Mucosa of stomach (tissue), 1 donor: ENCODE results near the gene NBEA.
"Not testable (repeated sequence)": the region's sequence is repeated elsewhere in the genome, so short reads cannot be mapped to it uniquely, and the experiment has no call there.

Source experiments
- H3K27me3 ChIP-seq: one replicate; pipeline ENCODE4 v1.7.0; 2013; ENCODE audit warnings: mild to moderate bottlenecking, low read length; ENCODE audit not compliant: control insufficient read depth, insufficient read depth
- H3K36me3 ChIP-seq: one replicate; pipeline ENCODE4 v1.7.0; 2013; ENCODE audit warnings: low read length; ENCODE audit not compliant: control insufficient read depth, insufficient read depth
- H3K4me1 ChIP-seq: one replicate; pipeline ENCODE4 v1.7.0; 2013; ENCODE audit warnings: mild to moderate bottlenecking, low read length; ENCODE audit not compliant: control insufficient read depth, insufficient read depth
- H3K4me3 ChIP-seq: one replicate; pipeline ENCODE4 v1.7.0; 2013; ENCODE audit warnings: low read length
- H3K9ac ChIP-seq: one replicate; pipeline ENCODE4 v1.7.0; 2013; ENCODE audit warnings: mild to moderate bottlenecking, low read length, moderate library complexity
- H3K9me3 ChIP-seq: one replicate; pipeline ENCODE4 v1.7.0; 2013; ENCODE audit warnings: mild to moderate bottlenecking, low read length, moderate library complexity; ENCODE audit not compliant: control insufficient read depth
- donor health status: Pancreatic carcinoma.

NBEA gene

DNA sequence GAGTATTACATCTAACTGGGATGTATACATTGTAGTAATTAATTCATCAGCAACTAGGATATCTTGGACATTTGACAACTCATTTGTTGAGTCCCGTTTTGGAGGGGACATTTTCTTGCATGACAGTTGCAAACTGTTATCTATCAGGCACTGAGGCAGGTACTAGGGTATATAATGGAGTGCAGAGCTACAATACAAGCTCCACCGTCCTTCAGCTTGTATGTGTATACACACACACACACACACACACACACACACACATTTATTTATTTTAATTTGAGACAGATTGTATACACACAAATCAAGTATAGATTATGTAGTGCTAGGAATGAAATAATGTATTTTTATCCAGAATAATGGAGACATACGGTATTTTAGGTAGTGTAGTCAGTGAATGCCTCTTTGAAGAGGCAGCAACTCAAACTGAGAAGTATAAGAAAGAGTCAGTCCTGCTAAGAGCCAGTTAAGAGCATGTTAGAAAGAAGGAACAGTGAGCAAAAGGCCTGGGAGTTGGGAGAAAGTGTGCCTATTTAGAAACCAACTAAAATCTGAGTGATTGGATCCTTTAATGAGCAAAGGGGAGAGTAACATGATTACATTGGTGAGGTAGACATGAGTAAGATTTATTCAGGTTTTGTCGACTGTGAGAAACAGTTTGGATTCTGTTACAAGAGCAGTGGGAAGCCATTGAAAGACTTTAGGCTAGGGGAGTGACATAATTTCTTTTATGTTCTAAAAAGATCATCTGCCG lies 74.5 kb downstream of the NBEA start:
- Histone ChIP-seq H3K4me1 (no peaks in the 10 kb centered on the region), H3K9ac (no peak overlapping the region), H3K36me3 (no peaks in the 10 kb centered on the region), H3K9me3 (no peaks in the 10 kb centered on the region), H3K4me3 (no peak overlapping the region), H3K27me3 (no peaks in the 10 kb centered on the region)

DNA sequence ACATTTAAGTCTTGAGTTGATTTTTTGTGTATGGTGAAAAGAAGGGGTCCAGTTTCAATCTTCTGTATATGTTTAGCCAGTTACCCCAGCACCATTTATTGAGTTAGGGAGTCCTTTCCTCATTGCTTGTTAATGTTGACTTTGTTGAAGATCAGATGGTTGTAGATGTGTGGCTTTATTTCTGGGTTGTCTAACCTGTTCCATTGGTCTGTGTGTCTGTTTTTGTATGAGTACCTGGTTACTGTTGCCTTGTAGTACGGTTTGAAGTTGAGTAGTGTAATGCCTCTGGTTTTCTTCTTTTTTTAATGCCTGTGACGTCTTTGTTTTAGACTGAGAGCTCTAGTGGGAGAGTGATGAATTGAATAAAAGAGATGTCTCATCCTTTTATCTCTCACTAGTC lies 83.2 kb downstream of the NBEA start:
- Histone ChIP-seq H3K36me3 (no peaks in the 10 kb centered on the region), H3K4me1 (no peaks in the 10 kb centered on the region), H3K9me3 (no peaks in the 10 kb centered on the region), H3K27me3 (no peaks in the 10 kb centered on the region), H3K9ac (no peak overlapping the region), H3K4me3 (no peak overlapping the region)

DNA sequence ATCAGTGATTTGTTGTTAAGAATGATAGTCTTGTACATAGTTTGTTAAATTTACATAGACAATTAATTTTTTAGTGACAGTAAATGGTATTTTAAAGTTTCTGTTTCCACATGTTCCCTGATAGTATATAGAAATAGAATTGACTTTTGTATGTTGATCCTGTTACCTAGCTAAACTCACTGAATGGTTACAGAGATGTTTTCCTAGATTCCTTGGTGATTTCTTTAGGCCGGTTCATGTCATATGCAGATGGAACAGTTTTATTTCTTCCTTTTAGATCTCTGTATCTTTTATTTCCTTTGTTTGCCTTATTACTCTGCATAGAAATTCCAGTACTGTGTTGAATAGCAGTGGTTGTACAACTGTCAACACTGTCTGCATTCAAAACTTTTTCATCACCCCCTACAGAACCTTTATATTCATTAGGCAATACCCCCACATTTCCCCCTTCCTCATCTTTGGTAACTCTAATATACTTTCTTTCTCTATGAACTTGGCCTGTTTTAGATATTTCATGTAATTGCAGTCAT lies 86.3 kb downstream of the NBEA start:
- Histone ChIP-seq H3K36me3 (no peaks in the 10 kb centered on the region), H3K27me3 (no peaks in the 10 kb centered on the region), H3K4me1 (no peaks in the 10 kb centered on the region), H3K9ac (no peak overlapping the region), H3K9me3 (no peaks in the 10 kb centered on the region), H3K4me3 (no peak overlapping the region)

DNA sequence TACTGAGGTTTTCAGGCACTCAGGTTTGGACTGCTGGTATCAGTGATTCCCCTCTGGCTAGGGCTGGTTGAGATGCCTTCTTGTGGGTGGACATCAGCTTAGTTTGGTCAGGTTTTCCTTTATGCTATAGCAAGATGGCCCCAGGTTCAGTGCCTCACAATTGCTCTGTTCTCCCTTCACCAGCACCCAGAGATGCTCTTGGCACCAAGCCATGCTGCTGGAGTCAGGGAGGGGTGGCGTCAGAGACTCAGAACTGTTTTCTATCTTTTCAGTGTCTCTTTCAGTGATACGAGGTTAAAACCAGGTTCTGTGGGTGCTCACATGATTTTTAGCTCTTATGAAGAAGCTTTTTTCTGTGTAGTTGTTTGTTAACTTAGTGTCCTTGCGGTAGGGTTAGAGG lies 96.9 kb downstream of the NBEA start:
- Histone ChIP-seq H3K4me1 (no peaks in the 10 kb centered on the region), H3K9ac (no peak overlapping the region), H3K4me3 (no peak overlapping the region), H3K9me3 (no peaks in the 10 kb centered on the region), H3K27me3 (no peaks in the 10 kb centered on the region), H3K36me3 (no peaks in the 10 kb centered on the region)

DNA sequence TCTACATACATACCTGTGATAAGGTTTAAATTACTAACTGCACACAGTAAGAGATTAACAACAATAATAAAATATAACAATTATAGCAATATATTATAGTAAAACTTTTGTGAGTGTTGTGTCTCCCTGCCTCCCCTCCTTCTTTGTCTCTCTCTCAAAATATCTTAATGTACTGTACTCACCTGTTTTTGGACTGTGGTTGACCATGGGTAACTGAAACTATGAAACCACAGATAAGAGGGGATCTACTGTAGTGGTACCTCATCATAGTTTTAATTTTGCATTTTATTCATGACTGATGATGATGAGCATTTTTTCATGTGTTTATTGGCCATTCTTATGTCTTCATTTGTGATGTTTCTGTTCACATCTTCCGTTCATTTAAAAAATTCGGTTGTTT lies 104.5 kb downstream of the NBEA start:
- Histone ChIP-seq H3K36me3 (no peaks in the 10 kb centered on the region), H3K4me1 (no peaks in the 10 kb centered on the region), H3K9me3 (no peaks in the 10 kb centered on the region), H3K9ac (no peak overlapping the region), H3K4me3 (no peak overlapping the region), H3K27me3 (no peaks in the 10 kb centered on the region)

DNA sequence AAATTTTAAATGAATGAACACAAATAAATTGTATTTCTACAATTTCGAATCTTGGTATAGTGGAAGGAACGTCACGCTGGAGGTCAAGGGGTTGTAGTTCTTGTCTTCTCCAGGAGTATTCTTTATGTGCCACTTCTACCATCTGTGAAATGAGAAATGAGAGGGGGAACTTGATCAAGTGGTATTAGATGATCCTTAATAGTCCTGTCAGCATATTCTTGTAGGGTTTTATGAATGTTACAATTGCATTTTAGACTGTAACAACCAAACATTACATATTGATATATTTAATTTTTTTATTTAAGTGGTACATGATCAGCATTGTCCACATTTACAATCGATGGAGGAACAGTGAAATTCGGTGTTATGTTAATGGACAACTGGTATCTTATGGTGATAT lies 113.6 kb downstream of the NBEA start:
- Histone ChIP-seq H3K9ac (no peak overlapping the region), H3K27me3 (no peaks in the 10 kb centered on the region)

DNA sequence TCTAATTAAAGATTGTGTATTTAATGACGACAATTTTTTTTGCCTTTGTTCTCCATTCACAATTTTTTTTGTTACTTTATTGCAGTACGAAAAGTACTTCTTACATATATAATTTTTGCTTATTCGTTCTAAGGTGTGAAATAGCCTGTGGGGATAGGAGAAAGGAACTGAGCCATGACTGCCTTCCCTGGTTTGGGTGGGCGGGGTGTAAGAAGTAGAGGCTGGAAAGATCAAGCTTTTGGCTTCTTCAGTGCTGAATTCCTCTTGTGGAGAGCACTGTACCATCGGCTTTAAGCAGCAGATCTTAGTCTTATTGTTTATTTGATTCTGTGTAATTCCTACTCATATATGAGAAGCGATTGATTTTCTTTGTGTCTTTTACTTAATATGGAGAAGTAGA lies 115.8 kb downstream of the NBEA start:
- H3K4me1 ChIP-seq, result no peaks in the 10 kb centered on the region
- no peak overlapping the region for H3K9ac ChIP-seq
- H3K27me3 ChIP-seq, result no peaks in the 10 kb centered on the region
- H3K9me3 ChIP-seq, result no peaks in the 10 kb centered on the region
- H3K36me3 ChIP-seq, result no peaks in the 10 kb centered on the region
- H3K4me3 ChIP-seq, result no peak overlapping the region

More for the DNA sequence above, 113.6 kb downstream of the NBEA start:
- Histone ChIP-seq H3K36me3 (no peaks in the 10 kb centered on the region), H3K4me3 (no peak overlapping the region), H3K9me3 (no peaks in the 10 kb centered on the region), H3K4me1 (no peaks in the 10 kb centered on the region)

DNA sequence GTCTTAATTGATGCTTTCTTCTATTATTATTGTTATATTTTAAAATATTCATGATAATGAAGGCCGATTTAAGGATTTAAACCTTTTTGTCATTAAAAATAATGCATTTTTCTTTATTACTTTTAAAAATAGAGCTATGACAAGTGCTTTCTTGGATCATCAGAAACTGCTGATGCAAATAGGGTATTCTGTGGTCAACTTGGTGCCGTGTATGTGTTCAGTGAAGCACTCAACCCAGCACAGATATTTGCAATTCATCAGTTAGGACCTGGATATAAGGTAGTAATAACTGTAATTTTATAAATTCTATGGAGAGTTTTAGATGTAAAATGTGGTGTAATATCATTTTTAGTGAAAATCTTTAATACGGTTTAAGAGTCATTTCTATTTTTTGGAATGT lies 116.5 kb downstream of the NBEA start:
- H3K4me3 ChIP-seq, H3K27me3 ChIP-seq, H3K9ac ChIP-seq, H3K9me3 ChIP-seq, H3K4me1 ChIP-seq, H3K36me3 ChIP-seq: not testable (repeated sequence)

DNA sequence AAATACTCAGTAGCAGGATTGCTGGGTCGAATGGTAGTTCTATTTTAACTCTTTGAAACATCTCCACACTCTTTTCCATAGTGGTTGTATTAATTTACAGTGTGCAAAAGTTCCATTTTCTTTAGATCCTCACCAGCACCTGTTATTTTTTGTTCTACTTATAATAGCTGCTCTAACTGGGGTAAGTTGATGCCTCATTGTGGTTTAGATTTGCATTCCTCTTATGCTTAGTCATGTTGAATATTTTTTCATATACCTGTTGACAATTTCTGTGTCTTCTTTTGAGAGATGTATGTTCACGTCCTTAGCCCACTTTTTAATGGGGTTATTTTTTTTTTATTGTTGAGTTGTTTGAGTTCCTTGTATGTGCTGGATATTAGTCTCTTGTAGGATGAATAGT lies 144.6 kb downstream of the NBEA start:
- Histone ChIP-seq H3K4me3 (no peak overlapping the region), H3K9ac (no peak overlapping the region)

DNA sequence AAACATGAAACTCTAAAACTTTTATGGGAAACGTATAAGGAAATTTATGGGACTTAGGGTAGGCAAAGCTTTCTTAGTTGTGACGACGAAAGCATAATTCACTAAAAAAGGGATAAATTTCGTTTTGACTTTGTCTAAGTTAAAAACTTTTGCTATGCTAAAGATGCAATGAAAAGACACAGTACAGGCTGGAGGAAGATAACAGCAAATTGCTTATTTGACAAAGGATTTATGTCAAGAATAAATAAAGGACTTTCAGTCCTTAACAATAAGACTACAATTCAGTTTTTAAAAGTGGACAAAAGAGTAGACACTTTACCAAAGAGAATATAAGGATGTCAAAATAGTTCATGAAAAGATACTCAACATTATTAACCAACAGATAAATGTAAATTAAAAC lies 150.2 kb downstream of the NBEA start:
- no peaks in the 10 kb centered on the region for H3K27me3 ChIP-seq
- H3K9ac ChIP-seq, result no peak overlapping the region
- H3K36me3 ChIP-seq, result no peaks in the 10 kb centered on the region
- no peaks in the 10 kb centered on the region for H3K9me3 ChIP-seq
- H3K4me3 ChIP-seq, result no peak overlapping the region
- H3K4me1 ChIP-seq, result no peaks in the 10 kb centered on the region

More for the DNA sequence above, 144.6 kb downstream of the NBEA start:
- H3K4me1 ChIP-seq, result no peaks in the 10 kb centered on the region
- H3K36me3 ChIP-seq, result no peaks in the 10 kb centered on the region
- H3K27me3 ChIP-seq, result no peaks in the 10 kb centered on the region
- no peaks in the 10 kb centered on the region for H3K9me3 ChIP-seq

DNA sequence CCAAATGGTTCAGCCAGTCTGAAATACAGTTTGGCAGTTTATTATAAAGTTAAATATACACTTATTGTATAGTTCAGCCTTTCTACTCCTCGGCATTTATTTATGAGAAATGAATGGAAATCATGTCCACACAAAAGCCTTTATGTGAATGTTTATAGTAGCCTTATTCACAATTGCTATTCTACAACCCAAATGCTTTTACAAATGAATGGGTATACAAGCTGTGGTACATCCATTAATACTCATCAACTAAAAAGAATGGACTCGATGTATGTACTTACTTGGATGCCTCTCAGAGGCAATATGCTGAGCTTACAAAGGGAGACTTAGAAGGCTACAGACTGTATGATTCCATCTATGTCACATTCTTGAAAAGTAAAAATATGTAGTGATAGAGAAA lies 150.7 kb downstream of the NBEA start:
- H3K9ac ChIP-seq, result no peak overlapping the region
- no peak overlapping the region for H3K4me3 ChIP-seq
- no peaks in the 10 kb centered on the region for H3K4me1 ChIP-seq
- H3K36me3 ChIP-seq, result no peaks in the 10 kb centered on the region
- no peaks in the 10 kb centered on the region for H3K9me3 ChIP-seq
- H3K27me3 ChIP-seq, result no peaks in the 10 kb centered on the region

DNA sequence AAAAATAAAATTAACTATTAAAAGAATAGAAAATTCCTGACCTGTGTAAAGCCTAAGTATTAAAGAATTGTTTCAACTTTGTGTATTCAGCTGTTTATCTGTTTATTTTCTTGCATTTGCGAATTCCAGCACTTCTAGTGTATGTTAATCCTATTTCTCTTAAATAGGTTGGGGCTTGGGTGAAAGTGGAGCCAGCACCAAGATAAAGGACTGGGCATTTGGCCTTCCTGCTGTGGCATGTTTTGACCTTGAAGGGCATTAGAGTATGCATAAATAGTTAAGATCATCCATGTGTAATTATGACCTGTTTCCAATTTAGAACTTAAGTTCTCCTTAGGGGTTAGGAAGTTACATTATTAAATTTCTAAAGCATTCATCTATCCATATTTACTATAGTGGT lies 151.3 kb downstream of the NBEA start:
- Histone ChIP-seq H3K4me1 (no peaks in the 10 kb centered on the region), H3K4me3 (no peak overlapping the region), H3K9ac (no peak overlapping the region), H3K27me3 (no peaks in the 10 kb centered on the region), H3K9me3 (no peaks in the 10 kb centered on the region), H3K36me3 (no peaks in the 10 kb centered on the region)

DNA sequence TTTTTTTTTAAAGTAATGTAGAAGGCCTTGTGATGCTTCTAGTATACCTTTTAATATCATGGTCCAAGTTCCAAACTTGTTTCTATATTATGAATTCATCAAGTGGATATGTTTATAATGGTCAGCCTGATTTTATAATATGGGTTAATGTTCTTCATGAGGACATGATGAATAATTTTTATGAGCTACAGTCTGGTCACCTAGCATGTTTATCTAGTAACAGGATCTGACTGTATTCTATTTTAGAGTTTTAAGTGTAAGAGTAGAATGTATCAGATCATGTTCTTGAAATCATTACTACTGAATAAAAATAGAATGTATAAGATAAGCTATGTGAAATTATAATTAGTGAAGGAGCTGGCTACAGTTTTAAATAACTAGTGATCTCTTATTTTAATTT lies 164.7 kb downstream of the NBEA start:
- H3K4me1 ChIP-seq, H3K9ac ChIP-seq, H3K4me3 ChIP-seq: not testable (repeated sequence)

More for the DNA sequence above, 164.7 kb downstream of the NBEA start:
- not testable (repeated sequence) for H3K27me3 ChIP-seq, H3K36me3 ChIP-seq, H3K9me3 ChIP-seq
